Liver (tissue), 9 donors: ENCODE measurements around the gene C19orf44. TPM values are rescaled to one million over a fixed set of nuclear protein-coding genes. Genes with fewer than 3 reads are reported as not detected.

Experiments used
- DNase-seq: peaks from one replicate; pipeline ENCODE4 v3.0.0-alpha.2; 2017; ENCODE audit warnings: low spot score
- H3K27ac ChIP-seq, 2 donors: one replicate each; pipeline ENCODE4 v1.7.0; 2013; ENCODE audit warnings: inconsistent platforms in 2 of 2, low read length in 2 of 2, control low read depth in 1 of 2, low read depth in 1 of 2, mild to moderate bottlenecking in 1 of 2
- H3K27me3 ChIP-seq, 4 donors: one replicate each; pipeline versions ENCODE4 v1.6.1 to v1.7.0; 2013; ENCODE audit warnings: low read length in 3 of 4, inconsistent platforms in 1 of 4, mild to moderate bottlenecking in 1 of 4, moderate library complexity in 1 of 4; ENCODE audit not compliant: control insufficient read depth in 4 of 4, insufficient read depth in 4 of 4
- H3K36me3 ChIP-seq, 4 donors: one replicate each; pipeline versions ENCODE4 v1.6.1 to v1.7.0; 2013; ENCODE audit warnings: low read length in 3 of 4, mild to moderate bottlenecking in 3 of 4, low read depth in 1 of 4, moderate library complexity in 1 of 4; ENCODE audit not compliant: control insufficient read depth in 4 of 4, insufficient read depth in 3 of 4
- H3K4me1 ChIP-seq, 4 donors: one replicate each; pipeline versions ENCODE4 v1.6.1 to v1.7.0; 2013; ENCODE audit warnings: low read length in 3 of 4, mild to moderate bottlenecking in 3 of 4, moderate library complexity in 1 of 4; ENCODE audit not compliant: control insufficient read depth in 4 of 4, insufficient read depth in 4 of 4
- H3K4me3 ChIP-seq, 3 donors: one replicate each; pipeline versions ENCODE4 v1.6.1 to v1.7.0; 2013; ENCODE audit warnings: low read length in 3 of 3, control low read depth in 1 of 3, low read depth in 1 of 3, mild to moderate bottlenecking in 1 of 3
- H3K9ac ChIP-seq, 2 donors: one replicate each; pipeline ENCODE4 v1.7.0; 2013; ENCODE audit warnings: low read length in 2 of 2, mild to moderate bottlenecking in 2 of 2, moderate library complexity in 2 of 2, control low read depth in 1 of 2, low read depth in 1 of 2
- H3K9me3 ChIP-seq, 4 donors: one replicate each; pipeline versions ENCODE4 v1.6.1 to v1.7.0; 2013; ENCODE audit warnings: low read length in 3 of 4; ENCODE audit not compliant: control insufficient read depth in 4 of 4
- EGR1 ChIP-seq, 2 donors: IDR thresholded peaks; 2 replicates each; pipeline ENCODE4 v1.6.1; 2016 to 2018; ENCODE audit warnings: antibody characterized with exemption in 2 of 2, low read depth in 2 of 2
- FOXA2 ChIP-seq: IDR thresholded peaks from 2 replicates; pipeline ENCODE4 v1.6.1; 2016; ENCODE audit warnings: antibody characterized with exemption
- GABPA ChIP-seq, 2 donors: IDR thresholded peaks in 1 of 2; conservative IDR thresholded peaks in 1 of 2; 2 replicates each; pipeline ENCODE4 v1.6.1; 2016; ENCODE audit warnings: antibody characterized with exemption in 2 of 2, mild to moderate bottlenecking in 1 of 2, moderate library complexity in 1 of 2
- HNF4G ChIP-seq: IDR thresholded peaks from 2 replicates; pipeline ENCODE4 v1.6.1; 2016; ENCODE audit warnings: antibody characterized with exemption
- JUND ChIP-seq, 2 donors: IDR thresholded peaks; 2 replicates each; pipeline ENCODE4 v1.6.1; 2016; ENCODE audit warnings: antibody characterized with exemption in 2 of 2
- NR2F2 ChIP-seq: IDR thresholded peaks from 2 replicates; pipeline ENCODE4 v1.6.1; 2016; ENCODE audit warnings: antibody characterized with exemption
- RXRA ChIP-seq, 2 donors: IDR thresholded peaks; 2 replicates each; pipeline ENCODE4 v1.6.1; 2017 to 2018; ENCODE audit warnings: antibody characterized with exemption in 2 of 2, mild to moderate bottlenecking in 1 of 2
- SP1 ChIP-seq: IDR thresholded peaks from 2 replicates; pipeline ENCODE4 v1.6.1; 2018; ENCODE audit warnings: antibody characterized with exemption, mild to moderate bottlenecking
- YY1 ChIP-seq: IDR thresholded peaks from 2 replicates; pipeline ENCODE4 v1.6.1; 2016; ENCODE audit warnings: antibody characterized with exemption, mild to moderate bottlenecking
- WGBS: extraction: QIAGEN DNeasy Blood & Tissue Kit; methylation state at CpG from one replicate; pipeline ENCODE4 v1.1.7; 2013; 5-methylcytosine and 5-hydroxymethylcytosine counted together
- polyA plus RNA-seq, 2 donors: library from polyadenylated mRNA; stranded (reverse) in 1 of 2; unstranded in 1 of 2; fragments of 200-250 nt in 1 of 2; fragments of >200 nt in 1 of 2; fragmentation: Nextera tagmentation in 1 of 2; extraction: Ambion mirVana in 1 of 2; gene quantifications; one replicate each; pipeline versions ENCODE4 v1.2.1 to v1.2.3, GENCODE V29; 2013 to 2015
- total RNA-seq, 2 donors: library from RNA; depleted of rRNA; stranded (reverse); fragments of >200 nt; gene quantifications; one replicate each; pipeline ENCODE4 v1.2.3, GENCODE V29; 2014
- TF ChIP-seq, protein P1 (sequence below): IDR thresholded peaks from 2 replicates; pipeline ENCODE4 v1.6.1; 2016; ENCODE audit warnings: antibody characterized with exemption, mild to moderate bottlenecking
- TF ChIP-seq, protein P2 (sequence below): IDR thresholded peaks from 2 replicates; pipeline ENCODE4 v1.6.1; 2016; ENCODE audit warnings: antibody characterized with exemption
- TF ChIP-seq, protein P3 (sequence below): fragments of 150-350 bp; IDR thresholded peaks from 2 replicates; pipeline ENCODE4 v1.5.1; 2017; ENCODE audit warnings: improper control_type of control experiment, low read depth, low read length; ENCODE audit not compliant: missing input control
- donor health status: healthy.
- donor health status: healthy.
- donor health status: healthy.
- donor health status: healthy.
- donor health status: healthy.

Gene C19orf44
- total and polyA plus RNA-seq, 4 donors, result 0.89 to 3.0 (median 1.3) TPM

GRCh38 chr19:16458391-16459341 is 37.5 kb upstream of the C19orf44 start:
- Histone ChIP-seq H3K4me1 (peaks cover 12 to 66% (median 42%) of the 10 kb centered on the region in 4 donors), H3K9ac (no peak overlapping the region), H3K27me3 (no peaks in the 10 kb centered on the region), H3K36me3 (no peaks in the 10 kb centered on the region), H3K27ac (no peak overlapping the region), H3K4me3 (no peak overlapping the region), H3K9me3 (no peaks in the 10 kb centered on the region)
- 88% methylated on average over 25 of the region's 25 CpGs for whole genome bisulfite sequencing
- no peak for DNase-seq
- TF ChIP-seq EGR1 (IDR thresholded peaks at IDR 0.05; ENCODE audit: low read depth in 2 of 2) (no peak), NR2F2 (no peak), SP1 (no peak), YY1 (no peak), JUND (IDR thresholded peaks at IDR 0.05) (no peak), FOXA2 (no peak), GABPA (IDR thresholded peaks at IDR 0.05 in 1 of 2, conservative IDR thresholded peaks at IDR 0.05 in 1 of 2) (no peak), HNF4G (no peak)
- TF ChIP-seq, protein P1, sequence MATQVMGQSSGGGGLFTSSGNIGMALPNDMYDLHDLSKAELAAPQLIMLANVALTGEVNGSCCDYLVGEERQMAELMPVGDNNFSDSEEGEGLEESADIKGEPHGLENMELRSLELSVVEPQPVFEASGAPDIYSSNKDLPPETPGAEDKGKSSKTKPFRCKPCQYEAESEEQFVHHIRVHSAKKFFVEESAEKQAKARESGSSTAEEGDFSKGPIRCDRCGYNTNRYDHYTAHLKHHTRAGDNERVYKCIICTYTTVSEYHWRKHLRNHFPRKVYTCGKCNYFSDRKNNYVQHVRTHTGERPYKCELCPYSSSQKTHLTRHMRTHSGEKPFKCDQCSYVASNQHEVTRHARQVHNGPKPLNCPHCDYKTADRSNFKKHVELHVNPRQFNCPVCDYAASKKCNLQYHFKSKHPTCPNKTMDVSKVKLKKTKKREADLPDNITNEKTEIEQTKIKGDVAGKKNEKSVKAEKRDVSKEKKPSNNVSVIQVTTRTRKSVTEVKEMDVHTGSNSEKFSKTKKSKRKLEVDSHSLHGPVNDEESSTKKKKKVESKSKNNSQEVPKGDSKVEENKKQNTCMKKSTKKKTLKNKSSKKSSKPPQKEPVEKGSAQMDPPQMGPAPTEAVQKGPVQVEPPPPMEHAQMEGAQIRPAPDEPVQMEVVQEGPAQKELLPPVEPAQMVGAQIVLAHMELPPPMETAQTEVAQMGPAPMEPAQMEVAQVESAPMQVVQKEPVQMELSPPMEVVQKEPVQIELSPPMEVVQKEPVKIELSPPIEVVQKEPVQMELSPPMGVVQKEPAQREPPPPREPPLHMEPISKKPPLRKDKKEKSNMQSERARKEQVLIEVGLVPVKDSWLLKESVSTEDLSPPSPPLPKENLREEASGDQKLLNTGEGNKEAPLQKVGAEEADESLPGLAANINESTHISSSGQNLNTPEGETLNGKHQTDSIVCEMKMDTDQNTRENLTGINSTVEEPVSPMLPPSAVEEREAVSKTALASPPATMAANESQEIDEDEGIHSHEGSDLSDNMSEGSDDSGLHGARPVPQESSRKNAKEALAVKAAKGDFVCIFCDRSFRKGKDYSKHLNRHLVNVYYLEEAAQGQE, result no peak
- TF ChIP-seq, protein P2, sequence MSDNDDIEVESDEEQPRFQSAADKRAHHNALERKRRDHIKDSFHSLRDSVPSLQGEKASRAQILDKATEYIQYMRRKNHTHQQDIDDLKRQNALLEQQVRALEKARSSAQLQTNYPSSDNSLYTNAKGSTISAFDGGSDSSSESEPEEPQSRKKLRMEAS, result no peak
- TF ChIP-seq, protein P3, sequence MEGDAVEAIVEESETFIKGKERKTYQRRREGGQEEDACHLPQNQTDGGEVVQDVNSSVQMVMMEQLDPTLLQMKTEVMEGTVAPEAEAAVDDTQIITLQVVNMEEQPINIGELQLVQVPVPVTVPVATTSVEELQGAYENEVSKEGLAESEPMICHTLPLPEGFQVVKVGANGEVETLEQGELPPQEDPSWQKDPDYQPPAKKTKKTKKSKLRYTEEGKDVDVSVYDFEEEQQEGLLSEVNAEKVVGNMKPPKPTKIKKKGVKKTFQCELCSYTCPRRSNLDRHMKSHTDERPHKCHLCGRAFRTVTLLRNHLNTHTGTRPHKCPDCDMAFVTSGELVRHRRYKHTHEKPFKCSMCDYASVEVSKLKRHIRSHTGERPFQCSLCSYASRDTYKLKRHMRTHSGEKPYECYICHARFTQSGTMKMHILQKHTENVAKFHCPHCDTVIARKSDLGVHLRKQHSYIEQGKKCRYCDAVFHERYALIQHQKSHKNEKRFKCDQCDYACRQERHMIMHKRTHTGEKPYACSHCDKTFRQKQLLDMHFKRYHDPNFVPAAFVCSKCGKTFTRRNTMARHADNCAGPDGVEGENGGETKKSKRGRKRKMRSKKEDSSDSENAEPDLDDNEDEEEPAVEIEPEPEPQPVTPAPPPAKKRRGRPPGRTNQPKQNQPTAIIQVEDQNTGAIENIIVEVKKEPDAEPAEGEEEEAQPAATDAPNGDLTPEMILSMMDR, result no peak

GRCh38 chr19:16459680-16460079 is 36.5 kb upstream of the C19orf44 start:
- Histone ChIP-seq H3K4me3 (no peak overlapping the region), H3K27me3 (no peaks in the 10 kb centered on the region), H3K36me3 (no peaks in the 10 kb centered on the region), H3K9me3 (no peaks in the 10 kb centered on the region), H3K4me1 (peaks cover 12 to 65% (median 43%) of the 10 kb centered on the region in 4 donors), H3K9ac (no peak overlapping the region), H3K27ac (no peak overlapping the region)
- DNase-seq, result no peak
- TF ChIP-seq JUND (IDR thresholded peaks at IDR 0.05) (no peak), RXRA (IDR thresholded peaks at IDR 0.05) (no peak), SP1 (no peak)
- 85% methylated on average over 3 of the region's 3 CpGs for WGBS
